G401 (cell line): ENCODE measurements around the gene UBTF. TPM values are rescaled to one million over a fixed set of nuclear protein-coding genes. Genes with fewer than 3 reads are reported as not detected.

Experiments
- DNase-seq: peaks from one replicate; pipeline ENCODE4 v3.0.0-alpha.2; 2015; ENCODE audit warnings: low spot score
- in situ Hi-C: cut with HindIII; loops from 2 replicates; pipeline ENCODE4 v1.10.0; 2016; ENCODE audit warnings: low sequenced_read_pairs, mixed read lengths
- total RNA-seq: library from RNA; depleted of rRNA; stranded (reverse); fragments of >200 nt; shearing (Covaris generic); gene quantifications from 2 replicates; pipeline ENCODE4 v1.2.3, GENCODE V29; 2014

UBTF gene
- total RNA-seq, 1 experiment from 2014 or later: 110 TPM

- DNase-seq: peak; percentile 90
- in situ Hi-C loops: no loop called here
These were observed 949 bp downstream of the UBTF start for GRCh38 chr17:44218344-44219107.

DNA sequence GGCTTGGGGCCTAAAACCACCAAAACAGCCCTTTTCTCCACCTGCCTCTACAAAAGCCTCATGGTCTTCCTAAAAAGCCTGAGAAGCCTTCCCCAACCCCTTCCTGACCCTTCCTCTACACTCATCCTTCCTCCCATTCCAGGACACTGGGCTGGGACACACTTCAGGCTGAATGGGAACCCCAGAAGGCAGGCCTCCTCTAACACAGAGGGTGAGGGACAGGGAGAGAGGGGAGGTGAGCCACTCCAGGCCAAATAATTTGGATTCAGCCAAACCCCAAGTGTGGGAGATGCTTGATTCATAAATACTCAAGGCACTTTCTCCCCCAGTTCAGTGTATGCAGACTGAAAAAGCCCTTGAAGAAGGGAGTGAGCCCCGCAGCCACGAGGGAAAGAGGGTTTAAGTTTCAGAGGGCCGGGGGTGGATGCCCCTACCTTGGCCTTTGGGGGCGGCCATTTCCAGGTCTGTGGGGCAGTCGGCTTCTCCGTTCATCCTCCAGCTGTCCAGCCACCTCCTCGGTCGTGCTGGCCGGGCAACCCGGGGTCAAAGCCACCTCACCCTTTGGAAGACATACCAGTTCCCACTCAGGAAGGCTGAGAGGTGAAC lies 1.6 kb downstream of the UBTF start:
- in situ Hi-C loops: no loop called here
- DNase-seq: no peak

GRCh38 chr17:44216694-44217093 lies 2.8 kb downstream of the UBTF start:
- in situ Hi-C loops: no loop called here
- no peak for DNase-seq

- DNase-seq: no peak
- in situ Hi-C loops: no loop called here
These were observed 3.3 kb downstream of the UBTF start for GRCh38 chr17:44216173-44216572.

DNA sequence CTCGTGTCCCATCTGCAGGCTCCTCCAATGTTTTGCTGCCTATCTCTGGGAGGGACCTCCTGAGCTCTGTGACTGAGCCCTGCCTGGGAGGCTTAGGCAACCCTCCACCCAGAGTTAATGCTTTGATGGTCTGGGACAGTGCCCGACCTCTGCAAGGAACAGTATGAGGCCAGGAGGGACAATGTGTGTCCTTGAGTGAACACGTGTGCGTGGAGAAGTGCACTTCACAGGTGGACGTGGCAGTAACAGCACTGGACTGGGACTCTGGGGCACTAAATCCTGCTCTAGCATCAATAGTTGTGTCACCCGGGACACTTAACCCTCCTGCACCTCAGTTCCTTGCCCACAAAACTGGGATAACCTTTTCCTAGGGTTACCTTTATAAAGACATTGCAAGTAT lies 4.6 kb downstream of the UBTF start:
- in situ Hi-C loops: no loop called here

DNA sequence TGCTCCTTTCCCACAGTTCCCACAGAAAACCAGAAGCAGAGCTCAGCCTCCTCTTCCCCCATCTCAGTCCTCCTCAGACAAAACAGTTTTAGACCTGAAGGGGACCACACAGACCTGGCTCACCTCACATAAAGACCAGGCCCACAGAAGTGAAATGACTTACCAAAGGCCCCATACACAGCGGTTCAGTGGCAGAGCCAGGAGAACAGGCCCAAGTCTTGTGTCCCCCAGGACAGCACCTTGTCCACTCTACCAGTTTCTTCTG lies 5.3 kb downstream of the UBTF start:
- in situ Hi-C loops: no loop called here
- DNase-seq: no peak

More for the DNA sequence above, 4.6 kb downstream of the UBTF start:
- no peak for DNase-seq

DNA sequence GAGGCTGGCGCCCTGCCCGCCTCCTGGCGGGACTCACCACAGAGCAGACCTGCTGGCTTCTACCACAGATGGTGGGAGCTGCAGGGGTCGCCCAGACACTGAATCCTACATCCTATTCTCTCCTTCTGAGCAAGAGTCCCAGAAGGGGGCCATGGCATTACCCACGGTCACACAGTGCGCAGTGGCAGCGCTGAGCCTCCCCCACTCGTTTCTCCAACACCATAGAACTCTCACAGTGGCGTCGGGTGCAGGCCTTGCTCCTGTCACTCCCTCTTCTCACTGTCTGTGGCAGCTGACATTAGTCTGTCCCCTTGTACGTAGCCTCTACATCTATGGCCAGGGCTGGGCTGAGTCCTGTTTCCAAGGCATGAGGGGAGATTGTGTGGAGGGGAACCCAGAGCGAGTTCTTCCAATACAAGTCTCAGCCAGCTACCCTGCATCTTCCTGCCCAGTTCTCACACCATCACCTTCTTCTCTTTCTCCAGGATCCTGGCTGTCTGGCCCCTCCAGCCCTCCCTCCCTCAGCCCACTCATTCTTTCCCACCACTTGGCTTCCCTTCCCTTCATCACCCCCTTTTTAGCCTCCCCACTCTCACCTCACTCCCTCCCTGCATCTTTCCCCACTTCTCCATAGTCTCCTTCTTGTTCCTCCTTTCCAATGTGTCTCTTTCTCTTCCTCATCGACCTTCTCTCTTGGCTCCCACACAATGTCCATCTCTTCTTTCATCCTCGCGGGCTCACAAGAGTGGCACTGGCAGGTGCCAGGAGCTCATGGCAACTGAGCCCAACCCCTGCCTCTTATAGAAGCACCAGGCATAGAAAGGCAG lies 5.9 kb downstream of the UBTF start:
- in situ Hi-C loops: no loop called here
- no peak for DNase-seq

GRCh38 chr17:44212507-44213402 lies 6.7 kb downstream of the UBTF start:
- DNase-seq: no peak

DNA sequence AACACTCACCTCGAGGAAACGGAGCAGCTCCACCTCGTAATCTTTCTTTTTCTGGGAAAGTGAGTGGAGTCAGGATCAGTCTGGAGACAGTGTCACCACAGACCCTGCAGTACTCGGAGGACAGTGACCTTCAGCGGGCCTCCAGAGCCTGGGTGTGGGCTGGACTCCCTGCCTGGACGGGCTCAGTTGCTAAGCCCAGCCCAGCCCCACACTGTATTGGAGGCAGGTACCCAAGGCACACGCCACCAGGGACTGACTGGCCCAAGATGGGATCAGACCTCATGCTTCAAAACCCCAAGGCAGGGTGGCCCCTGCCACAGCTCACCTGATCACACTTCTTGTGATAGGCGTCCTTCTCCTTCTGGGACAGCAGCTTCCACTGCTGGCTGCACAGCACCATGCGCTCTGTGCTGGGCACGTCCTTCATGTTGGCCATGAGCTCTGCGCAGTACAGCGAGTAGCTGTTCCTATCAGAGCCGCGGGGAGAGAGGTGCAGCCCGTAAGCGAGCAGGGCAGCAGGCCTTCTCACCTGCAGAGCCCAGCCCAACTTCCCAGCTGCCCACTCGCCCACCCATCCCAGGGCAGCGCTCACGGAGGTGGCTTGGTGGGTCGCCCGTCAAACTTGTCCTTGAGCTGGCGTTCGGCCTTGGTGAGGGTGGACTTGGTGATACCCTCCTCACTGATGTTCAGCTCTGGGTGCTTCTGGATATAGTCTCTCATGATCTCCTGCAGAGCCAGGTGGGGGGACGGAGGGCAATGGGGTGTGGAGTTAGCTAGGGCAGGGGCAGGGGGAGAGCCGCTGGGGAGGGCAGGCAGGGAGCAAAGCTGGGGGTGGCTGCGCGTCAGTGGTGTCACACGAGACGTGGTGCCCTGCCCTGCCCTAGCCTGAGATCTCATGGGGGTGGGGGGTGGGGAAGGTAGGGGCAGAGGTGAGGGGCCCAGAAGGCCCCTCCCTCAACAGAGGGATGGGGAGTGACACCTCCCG lies 7.9 kb downstream of the UBTF start:
- in situ Hi-C loops: no loop called here
- DNase-seq: no peak

More at GRCh38 chr17:44212507-44213402, 6.7 kb downstream of the UBTF start:
- in situ Hi-C loops: no loop called here

GRCh38 chr17:44210342-44211192 lies 8.9 kb downstream of the UBTF start:
- DNase-seq: peak; percentile 84
- in situ Hi-C loops: no loop called here

- no peak for DNase-seq
- in situ Hi-C loops: loop anchor here (10.0 kb wide), 1 partner anchor 115 kb away; the partner anchor contains the start of gene SLC25A39
These were observed 9.6 kb downstream of the UBTF start for GRCh38 chr17:44209786-44210341.

DNA sequence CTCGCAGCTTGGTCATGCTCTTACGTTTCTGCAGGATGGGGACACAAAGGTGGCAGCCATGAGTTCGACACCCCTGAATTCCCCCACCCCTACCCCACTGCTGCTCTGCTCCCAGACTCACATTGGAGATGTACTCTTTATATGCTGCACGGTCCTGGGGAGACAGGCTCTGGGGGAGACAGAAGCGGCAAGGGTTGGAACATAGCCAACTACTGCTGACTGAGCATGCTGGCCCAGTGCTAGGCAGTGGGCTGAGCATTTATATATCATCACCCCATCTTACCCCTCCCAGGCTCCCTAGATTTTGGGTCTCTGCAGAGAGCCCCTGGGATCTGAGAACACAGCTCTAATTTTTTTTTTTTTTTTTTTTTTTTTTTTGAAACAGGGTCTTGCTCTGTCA lies 11.7 kb downstream of the UBTF start:
- in situ Hi-C loops: loop anchor here (10.0 kb wide), 1 partner anchor 117 kb away; the partner anchor contains the start of gene SLC25A39
- no peak for DNase-seq

GRCh38 chr17:44207319-44207718 lies 12.2 kb downstream of the UBTF start:
- no peak for DNase-seq
- in situ Hi-C loops: loop anchor here (10.0 kb wide), 1 partner anchor 117 kb away; the partner anchor contains the start of gene SLC25A39

GRCh38 chr17:44206825-44207155 lies 12.7 kb downstream of the UBTF start:
- DNase-seq: no peak
- in situ Hi-C loops: loop anchor here (10.0 kb wide), 1 partner anchor 118 kb away; the partner anchor contains the start of gene SLC25A39

DNA sequence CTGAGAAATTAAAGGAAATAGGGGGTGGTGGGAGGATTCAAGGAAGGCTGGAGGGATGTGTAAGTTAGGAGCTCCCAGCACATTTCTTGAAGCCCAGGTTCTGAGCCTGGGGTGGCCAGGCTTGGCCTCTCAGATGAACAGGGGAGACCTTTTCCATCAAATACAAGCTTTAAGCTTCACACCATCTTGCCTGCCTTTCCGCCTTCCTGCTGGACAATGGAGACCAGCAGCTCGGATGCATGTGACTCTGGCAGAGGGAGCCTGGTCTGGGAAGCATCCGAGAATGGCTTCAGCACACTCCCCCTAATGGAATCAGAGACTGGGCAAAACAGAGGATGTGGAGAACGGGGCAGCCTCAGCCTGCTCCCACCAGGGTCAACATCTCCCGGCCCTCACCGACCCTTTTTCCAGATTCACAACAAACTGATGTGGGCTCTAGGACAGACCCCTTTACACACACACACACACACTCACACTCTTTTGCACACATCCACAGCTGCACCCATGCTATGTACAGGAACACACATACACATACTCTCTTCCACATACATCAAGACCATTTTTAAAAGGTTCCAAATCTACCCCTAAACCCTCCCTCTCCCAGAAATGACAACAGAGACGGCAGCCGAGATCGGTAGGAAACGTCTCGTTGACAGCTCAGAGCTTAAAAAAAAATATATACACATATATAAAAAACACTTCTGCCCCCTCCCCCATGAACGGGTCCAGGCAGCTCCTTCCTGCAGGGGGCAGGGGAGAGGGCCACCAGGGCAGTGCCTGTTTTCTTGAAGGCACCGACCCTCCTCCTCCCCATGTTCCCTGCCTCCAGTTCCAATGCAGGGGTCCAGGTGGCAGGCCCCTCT lies 13.3 kb downstream of the UBTF start:
- DNase-seq: peak; percentile 35
- in situ Hi-C loops: loop anchor here (10.0 kb wide), 1 partner anchor 119 kb away; the partner anchor contains the start of gene SLC25A39

GRCh38 chr17:44204441-44204882 lies 15.0 kb downstream of the UBTF start:
- no peak for DNase-seq
- in situ Hi-C loops: loop anchor here (10.0 kb wide), 1 partner anchor 120 kb away; the partner anchor contains the start of gene SLC25A39
